Keratinocyte (primary cell): ENCODE measurements around the gene CFAP20. TPM values are rescaled to one million over a fixed set of nuclear protein-coding genes. Genes with fewer than 3 reads are reported as not detected.
A peak's percentile ranks its signal among the peaks of the same experiment; 100 is the strongest.

ENCODE experiments used
- DNase-seq: peaks from one replicate; pipeline ENCODE4 v3.0.0-alpha.2; 2011; ENCODE audit warnings: low read depth, missing footprints, low spot score
- FAIRE-seq: peaks from 2 replicates; lab custom pipeline; 2011; peaks lifted over from hg19 to GRCh38; lab: Jason Lieb, UNC
- H2AFZ ChIP-seq: 2 replicates; pipeline ENCODE4 v1.6.0; 2012; ENCODE audit warnings: low read length, control low read depth, inconsistent platforms; ENCODE audit not compliant: control insufficient read depth
- H3K27ac ChIP-seq: 2 replicates; pipeline ENCODE4 v1.5.1; 2011; ENCODE audit warnings: low read length; ENCODE audit not compliant: control insufficient read depth, insufficient read depth
- H3K27me3 ChIP-seq: 3 replicates; pipeline ENCODE4 v1.6.0; 2011; ENCODE audit warnings: low read length; ENCODE audit not compliant: control insufficient read depth, insufficient read depth; ENCODE audit errors: extremely low read depth
- H3K36me3 ChIP-seq, 2 experiments: 2 replicates in 1 of 2; 3 replicates in 1 of 2; pipeline ENCODE4 v1.5.1; 2011; ENCODE audit warnings: low read length in 2 of 2, mild to moderate bottlenecking in 1 of 2; ENCODE audit not compliant: control insufficient read depth in 2 of 2, insufficient read depth in 2 of 2; ENCODE audit errors: extremely low read depth in 1 of 2
- H3K4me1 ChIP-seq: 3 replicates; pipeline ENCODE4 v1.5.1; 2011; ENCODE audit warnings: low read length; ENCODE audit not compliant: control insufficient read depth, insufficient read depth; ENCODE audit errors: extremely low read depth
- H3K4me2 ChIP-seq: 3 replicates; pipeline ENCODE4 v1.6.0; 2011; ENCODE audit warnings: low read depth, low read length; ENCODE audit not compliant: control insufficient read depth, insufficient read depth; ENCODE audit errors: extremely low read depth
- H3K4me3 ChIP-seq, 3 experiments: fragments of 200-600 bp in 1 of 3; sonication (generic) in 1 of 3; 2 replicates in 2 of 3; 3 replicates in 1 of 3; pipeline ENCODE4 v1.5.1; 2011 to 2016; ENCODE audit warnings: low read length in 3 of 3, mild to moderate bottlenecking in 3 of 3, control low read depth in 2 of 3, inconsistent platforms in 1 of 3, low read depth in 1 of 3, mixed read lengths in 1 of 3, mixed run types in 1 of 3, moderate library complexity in 1 of 3; ENCODE audit not compliant: control insufficient read depth in 2 of 3, insufficient read depth in 2 of 3; ENCODE audit errors: extremely low read depth in 1 of 3
- H3K79me2 ChIP-seq: 2 replicates; pipeline ENCODE4 v1.6.0; 2012; ENCODE audit warnings: low read length; ENCODE audit not compliant: control insufficient read depth, insufficient read depth
- H3K9ac ChIP-seq: 3 replicates; pipeline ENCODE4 v1.6.0; 2011; ENCODE audit warnings: low read length; ENCODE audit not compliant: control insufficient read depth, insufficient read depth; ENCODE audit errors: extremely low read depth
- H3K9me1 ChIP-seq: 3 replicates; pipeline ENCODE4 v1.6.0; 2011; ENCODE audit warnings: low read length; ENCODE audit not compliant: control insufficient read depth, insufficient read depth; ENCODE audit errors: extremely low read depth
- H3K9me3 ChIP-seq: 2 replicates; pipeline ENCODE4 v1.5.1; 2012; ENCODE audit warnings: low read depth, low read length; ENCODE audit not compliant: control insufficient read depth
- H4K20me1 ChIP-seq: 3 replicates; pipeline ENCODE4 v1.6.0; 2011; ENCODE audit warnings: low read length; ENCODE audit not compliant: control insufficient read depth, insufficient read depth; ENCODE audit errors: extremely low read depth
- CTCF ChIP-seq, 3 experiments: IDR thresholded peaks in 1 of 3; conservative IDR thresholded peaks in 1 of 3; optimal IDR thresholded peaks in 1 of 3; 2 replicates in 2 of 3; 3 replicates in 1 of 3; pipeline versions ENCODE3 to v1.5.1; 2011; ENCODE audit warnings: low read length in 3 of 3, mild to moderate bottlenecking in 3 of 3, moderate library complexity in 2 of 3, control low read depth in 1 of 3, inconsistent platforms in 1 of 3; ENCODE audit not compliant: insufficient read depth in 2 of 3; ENCODE audit errors: extremely low read depth in 1 of 3
- EZH2 ChIP-seq: IDR thresholded peaks from one replicate; pipeline ENCODE4 v1.6.1; 2012; ENCODE audit warnings: inconsistent platforms, mild to moderate bottlenecking, low read length, moderate library complexity
- dilution Hi-C: fragments of 300-500 bp; cut with MboI; formaldehyde crosslinking; loops from one replicate; pipeline ENCODE4 v1.7.0; 2020; ENCODE audit warnings: low sequenced_read_pairs; ENCODE audit not compliant: extremely low pct_ligation_motif_present
- polyA plus RNA-seq, 5 experiments: library from polyadenylated mRNA; depleted of rRNA in 3 of 5; stranded (reverse) in 3 of 5; stranded (forward) in 1 of 5; unstranded in 1 of 5; fragments of >200 nt; gene quantifications; 1 replicate in 1 of 5; 2 replicates in 3 of 5; 3 replicates in 1 of 5; pipeline versions ENCODE4 v1.2.1 to v1.2.3, GENCODE V29; 2011 to 2012; ENCODE audit warnings: missing spikeins in 2 of 5, low read depth in 1 of 5, low replicate concordance in 1 of 5

Gene CFAP20
- polyA plus RNA-seq, 1 donor (not counting 4 experiments of a cell fraction or from before 2014, with no cell fraction given): 52.0 TPM

DNA sequence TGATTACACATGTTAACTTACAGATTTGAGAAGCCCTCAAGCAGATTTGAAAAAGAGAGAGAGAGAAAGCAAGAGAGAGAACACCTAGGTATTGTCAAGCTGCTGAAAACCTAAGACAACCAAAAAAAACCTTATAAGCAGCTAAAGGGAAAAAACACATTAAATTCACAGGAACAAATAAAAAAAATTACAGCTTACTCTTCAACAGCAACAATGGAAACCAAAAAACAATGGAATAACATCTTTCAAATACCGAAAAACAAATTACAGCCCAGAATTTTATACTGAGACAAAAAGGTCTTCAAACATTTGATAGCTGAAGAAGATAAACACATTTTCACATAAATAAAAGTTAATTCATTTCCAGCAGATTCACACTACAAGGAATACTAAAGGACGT lies 8.4 kb upstream of the CFAP20 start:
- Histone ChIP-seq H3K27me3 (no peaks in the 10 kb centered on the region), H3K4me3 (no peak overlapping the region), H3K79me2 (no peaks in the 10 kb centered on the region), H4K20me1 (no peaks in the 10 kb centered on the region), H2AFZ (no peak overlapping the region), H3K9me3 (no peaks in the 10 kb centered on the region), H3K9ac (no peak overlapping the region), H3K4me1 (no peaks in the 10 kb centered on the region), H3K36me3 (no peaks in the 10 kb centered on the region), H3K4me2 (no peak overlapping the region), H3K9me1 (no peaks in the 10 kb centered on the region), H3K27ac (no peak overlapping the region)
- FAIRE-seq: no peak
- TF ChIP-seq EZH2 (no peak), CTCF (optimal IDR thresholded peaks at IDR 0.05 in 1 of 3, IDR thresholded peaks at IDR 0.05 in 1 of 3, conservative IDR thresholded peaks at IDR 0.05 in 1 of 3; ENCODE audit: extremely low read depth in 1 of 3, insufficient read depth in 2 of 3, low read length in 3 of 3) (no peak)
- DNase-seq: no peak
- dilution Hi-C loops: no loop called here

- peak overlapping the region; percentile 90 for H2AFZ ChIP-seq
- DNase-seq: no peak
- FAIRE-seq: no peak
- peak overlapping the region; percentile 96 for H3K4me2 ChIP-seq
- peak overlapping the region; percentile 90 for H3K9ac ChIP-seq
- H3K36me3 ChIP-seq: no peaks in the 10 kb centered on the region
- H3K27me3 ChIP-seq: no peaks in the 10 kb centered on the region
- H3K27ac ChIP-seq: peak overlapping the region; percentile 76
- H4K20me1 ChIP-seq: no peaks in the 10 kb centered on the region
- peaks cover 52% of the 10 kb centered on the region for H3K79me2 ChIP-seq
- peak overlapping the region; percentile 87 to 97 (median 94) for H3K4me3 ChIP-seq
- peaks cover 2% of the 10 kb centered on the region for H3K9me1 ChIP-seq
- TF ChIP-seq EZH2 (no peak), CTCF (optimal IDR thresholded peaks at IDR 0.05 in 1 of 3, IDR thresholded peaks at IDR 0.05 in 1 of 3, conservative IDR thresholded peaks at IDR 0.05 in 1 of 3; ENCODE audit: extremely low read depth in 1 of 3, insufficient read depth in 2 of 3, low read length in 3 of 3) (no peak)
- peaks cover 35% of the 10 kb centered on the region for H3K4me1 ChIP-seq
- dilution Hi-C loops: no loop called here
- no peaks in the 10 kb centered on the region for H3K9me3 ChIP-seq
Measured at GRCh38 chr16:58128711-58129096, 477 bp downstream of the CFAP20 start.
